Measurements from ENCODE around the gene RXRA. TPM values are rescaled to one million over a fixed set of nuclear protein-coding genes. Genes with fewer than 3 reads are reported as not detected.

The RXRA gene
- polyA plus RNA-seq, 1 experiment, result 5.3 TPM

DNA sequence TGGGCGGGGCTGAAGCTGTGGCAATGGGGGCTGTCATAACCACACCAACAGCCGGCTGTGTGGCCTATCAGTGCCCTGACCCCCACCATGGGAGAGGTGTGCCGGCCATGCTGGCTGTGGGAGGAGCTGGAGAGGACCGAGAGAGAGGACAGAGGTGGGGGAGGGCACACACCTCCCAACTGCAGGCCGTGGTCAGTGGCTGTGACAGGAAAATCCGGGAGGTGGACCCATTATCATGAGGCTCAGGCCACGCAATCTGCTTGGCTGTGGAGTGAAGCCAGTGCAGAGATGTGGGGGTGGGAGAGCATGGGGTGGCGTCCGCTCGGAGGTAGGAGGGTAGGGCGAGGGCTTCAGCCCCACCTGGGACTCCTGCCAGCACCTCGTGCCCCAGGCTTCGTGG is 136.1 kb downstream of the RXRA start:
- Histone ChIP-seq H3K27me3 (ENCODE audit: control insufficient read depth, insufficient read depth, low read length) (no peaks in the 10 kb centered on the region), H3K9me3 (ENCODE audit: control insufficient read depth, insufficient read depth, low read length) (peaks cover 17% of the 10 kb centered on the region), H3K27ac (ENCODE audit: low read depth, low read length) (no peak overlapping the region), H3K4me3 (ENCODE audit: low read depth, low read length) (no peak overlapping the region)
- CTCF ChIA-PET, result interaction anchor here (1.2 to 1.3 kb wide), 2 partner anchors 14 to 227 kb away, joined by 3 to 4 read pairs; no protein-coding TSS in a partner anchor
- no peak for DNase-seq (ENCODE audit: low read depth, low spot score)
- TF ChIP-seq, protein P1, sequence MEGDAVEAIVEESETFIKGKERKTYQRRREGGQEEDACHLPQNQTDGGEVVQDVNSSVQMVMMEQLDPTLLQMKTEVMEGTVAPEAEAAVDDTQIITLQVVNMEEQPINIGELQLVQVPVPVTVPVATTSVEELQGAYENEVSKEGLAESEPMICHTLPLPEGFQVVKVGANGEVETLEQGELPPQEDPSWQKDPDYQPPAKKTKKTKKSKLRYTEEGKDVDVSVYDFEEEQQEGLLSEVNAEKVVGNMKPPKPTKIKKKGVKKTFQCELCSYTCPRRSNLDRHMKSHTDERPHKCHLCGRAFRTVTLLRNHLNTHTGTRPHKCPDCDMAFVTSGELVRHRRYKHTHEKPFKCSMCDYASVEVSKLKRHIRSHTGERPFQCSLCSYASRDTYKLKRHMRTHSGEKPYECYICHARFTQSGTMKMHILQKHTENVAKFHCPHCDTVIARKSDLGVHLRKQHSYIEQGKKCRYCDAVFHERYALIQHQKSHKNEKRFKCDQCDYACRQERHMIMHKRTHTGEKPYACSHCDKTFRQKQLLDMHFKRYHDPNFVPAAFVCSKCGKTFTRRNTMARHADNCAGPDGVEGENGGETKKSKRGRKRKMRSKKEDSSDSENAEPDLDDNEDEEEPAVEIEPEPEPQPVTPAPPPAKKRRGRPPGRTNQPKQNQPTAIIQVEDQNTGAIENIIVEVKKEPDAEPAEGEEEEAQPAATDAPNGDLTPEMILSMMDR (IDR thresholded peaks at IDR 0.05; ENCODE audit: low read depth, low read length), result no peak
- POLR2A ChIA-PET, result no interaction called here

DNA sequence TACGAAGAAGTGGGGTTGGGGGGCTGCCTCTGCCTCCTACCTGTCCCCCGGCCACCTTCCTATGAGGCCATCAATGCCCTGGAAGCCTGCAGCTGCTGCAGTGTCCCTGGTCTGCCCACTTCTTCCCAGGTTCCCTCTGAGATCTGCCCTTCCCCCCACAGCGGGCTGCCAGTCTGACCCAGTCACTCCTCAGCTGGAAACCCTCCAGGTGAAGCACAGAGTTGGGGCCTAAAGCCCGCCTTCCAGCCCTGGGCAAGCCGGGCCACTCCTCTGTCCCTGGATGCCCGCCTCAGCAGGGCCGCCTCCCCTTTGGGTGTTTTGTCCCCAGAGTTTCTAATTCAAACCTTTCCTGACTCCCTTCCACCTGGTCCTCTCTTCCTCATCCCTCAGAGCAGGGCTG is 137.0 kb downstream of the RXRA start:
- ChIA-PET CTCF (no interaction called here), POLR2A (no interaction called here)
- no peak overlapping the region for H3K27ac ChIP-seq (ENCODE audit: low read depth, low read length)
- H3K4me3 ChIP-seq (ENCODE audit: low read depth, low read length), result no peak overlapping the region
- no peaks in the 10 kb centered on the region for H3K27me3 ChIP-seq (ENCODE audit: control insufficient read depth, insufficient read depth, low read length)
- H3K9me3 ChIP-seq (ENCODE audit: control insufficient read depth, insufficient read depth, low read length), result peaks cover 17% of the 10 kb centered on the region
- TF ChIP-seq, protein P1 (IDR thresholded peaks at IDR 0.05; ENCODE audit: low read depth, low read length), result no peak
- no peak for DNase-seq (ENCODE audit: low read depth, low spot score)

GRCh38 chr9:134466869-134467616 is 140.8 kb downstream of the RXRA start:
- no peak for DNase-seq (ENCODE audit: low read depth, low spot score)
- CTCF ChIA-PET, result no interaction called here
- H3K27me3 ChIP-seq (ENCODE audit: control insufficient read depth, insufficient read depth, low read length), result no peaks in the 10 kb centered on the region
- H3K9me3 ChIP-seq (ENCODE audit: control insufficient read depth, insufficient read depth, low read length), result peaks cover 5% of the 10 kb centered on the region; the same call in 1 of the 2 replicates
- TF ChIP-seq, protein P1 (IDR thresholded peaks at IDR 0.05; ENCODE audit: low read depth, low read length), result no peak
- POLR2A ChIA-PET, result no interaction called here
- H3K27ac ChIP-seq (ENCODE audit: low read depth, low read length), result no peak overlapping the region
- H3K4me3 ChIP-seq (ENCODE audit: low read depth, low read length), result no peak overlapping the region

GRCh38 chr9:134468358-134468757 is 142.1 kb downstream of the RXRA start:
- ChIA-PET POLR2A (no interaction called here), CTCF (no interaction called here)
- Histone ChIP-seq H3K9me3 (ENCODE audit: control insufficient read depth, insufficient read depth, low read length) (no peaks in the 10 kb centered on the region; the same call in 1 of the 2 replicates), H3K27ac (ENCODE audit: low read depth, low read length) (no peak overlapping the region), H3K4me3 (ENCODE audit: low read depth, low read length) (no peak overlapping the region), H3K27me3 (ENCODE audit: control insufficient read depth, insufficient read depth, low read length) (no peaks in the 10 kb centered on the region)
- DNase-seq (ENCODE audit: low read depth, low spot score), result no peak
- TF ChIP-seq, protein P1 (IDR thresholded peaks at IDR 0.05; ENCODE audit: low read depth, low read length), result no peak

- H3K4me3 ChIP-seq (ENCODE audit: low read depth, low read length), result no peak overlapping the region
These were observed 143.0 kb downstream of the RXRA start for GRCh38 chr9:134469041-134469875.

More at GRCh38 chr9:134469041-134469875, 143.0 kb downstream of the RXRA start:
- CTCF ChIA-PET, result no interaction called here
- TF ChIP-seq, protein P1 (IDR thresholded peaks at IDR 0.05; ENCODE audit: low read depth, low read length), result no peak
- POLR2A ChIA-PET, result no interaction called here
- no peak overlapping the region for H3K27ac ChIP-seq (ENCODE audit: low read depth, low read length)
- no peak for DNase-seq (ENCODE audit: low read depth, low spot score)
- no peaks in the 10 kb centered on the region; the same call in 1 of the 2 replicates for H3K9me3 ChIP-seq (ENCODE audit: control insufficient read depth, insufficient read depth, low read length)
- no peaks in the 10 kb centered on the region for H3K27me3 ChIP-seq (ENCODE audit: control insufficient read depth, insufficient read depth, low read length)
